Brain microvascular endothelial cell (primary cell): ENCODE measurements around the gene KCNIP4.

Source experiments
- DNase-seq: peaks from one replicate; pipeline ENCODE4 v3.0.0-alpha.2; 2020
- H3K27ac ChIP-seq: fragments of 250-450 bp; sonication (Bioruptor Pico); 2 replicates; pipeline ENCODE4 v1.5.1; 2020; ENCODE audit warnings: mild to moderate bottlenecking, moderate library complexity
- H3K27me3 ChIP-seq: fragments of 250-450 bp; sonication (Bioruptor Pico); replicated peaks from 2 replicates; pipeline ENCODE4 v1.5.1; 2020; ENCODE audit warnings: mild to moderate bottlenecking
- H3K36me3 ChIP-seq: fragments of 250-450 bp; sonication (Bioruptor Pico); replicated peaks from 2 replicates; pipeline ENCODE4 v1.5.1; 2020; ENCODE audit warnings: mild to moderate bottlenecking
- H3K4me3 ChIP-seq: 2 replicates; pipeline ENCODE4 v1.5.1; 2011; ENCODE audit warnings: low read depth, mild to moderate bottlenecking, control low read depth, low read length, moderate library complexity
- CTCF ChIP-seq: IDR thresholded peaks from 2 replicates; pipeline ENCODE4 v1.5.1; 2011; ENCODE audit warnings: low read depth, mild to moderate bottlenecking, moderate library complexity, low read length, control low read depth, inconsistent platforms; ENCODE audit errors: missing control alignments
- in situ Hi-C: cut with HindIII; loops from 2 replicates; pipeline ENCODE4 v1.10.0; 2017; ENCODE audit warnings: low sequenced_read_pairs, low pct_ligation_motif_present

The KCNIP4 gene

DNA sequence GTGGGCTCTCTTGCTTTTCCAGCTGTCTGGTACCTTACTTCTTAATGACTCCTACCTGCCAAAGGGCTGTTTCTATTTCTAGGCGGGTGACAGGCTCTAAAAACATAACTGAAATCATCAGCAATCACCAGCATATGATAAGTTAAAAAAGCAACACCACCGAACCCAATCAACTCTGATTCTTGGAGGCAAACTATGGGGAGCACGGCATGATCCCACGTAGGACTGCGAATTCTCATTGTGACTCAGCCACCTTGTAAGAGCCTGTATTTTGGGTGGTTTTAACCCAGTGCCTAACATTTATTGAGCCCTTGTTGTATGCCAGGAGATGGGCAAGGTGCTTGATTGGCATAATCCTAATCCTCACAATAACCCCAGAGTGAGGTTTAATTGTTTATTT, 1091.5 kb downstream of the KCNIP4 start:
- no peak for DNase-seq
- in situ Hi-C loops = no loop called here
- TF ChIP-seq CTCF = no peak
- Histone ChIP-seq H3K27me3 (no peaks in the 10 kb centered on the region), H3K36me3 (no peaks in the 10 kb centered on the region), H3K4me3 (no peak overlapping the region), H3K27ac (no peak overlapping the region)

GRCh38 chr4:20847124-20847747, 1101.3 kb downstream of the KCNIP4 start:
- DNase-seq = peak; percentile 1
- Histone ChIP-seq H3K27me3 (no peaks in the 10 kb centered on the region), H3K36me3 (no peaks in the 10 kb centered on the region), H3K4me3 (no peak overlapping the region), H3K27ac (no peak overlapping the region)
- in situ Hi-C loops = no loop called here
- no peak for TF ChIP-seq CTCF

DNA sequence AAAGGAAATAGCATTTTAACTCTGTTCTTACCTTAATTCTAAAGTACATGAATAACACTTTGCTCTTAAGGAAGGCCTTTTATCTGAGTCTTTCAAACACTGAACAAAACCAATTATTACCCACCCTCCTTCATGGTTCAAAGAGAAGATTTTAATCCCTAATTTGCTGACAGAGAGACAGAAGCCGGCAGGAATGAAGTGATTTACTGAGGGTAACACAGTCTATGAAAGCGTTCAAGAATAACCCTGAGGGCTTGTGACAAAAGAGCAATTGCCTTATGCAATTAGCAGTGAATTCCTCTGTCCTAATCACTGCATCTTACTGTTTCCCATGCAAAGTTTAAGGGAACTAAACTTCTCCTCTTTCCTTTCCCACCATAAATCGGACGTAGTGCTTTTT, 1104.3 kb downstream of the KCNIP4 start:
- Histone ChIP-seq H3K36me3 (no peaks in the 10 kb centered on the region), H3K27ac (no peak overlapping the region), H3K27me3 (no peaks in the 10 kb centered on the region), H3K4me3 (no peak overlapping the region)
- TF ChIP-seq CTCF = no peak
- DNase-seq = no peak
- in situ Hi-C loops = no loop called here

GRCh38 chr4:20840648-20841190, 1107.9 kb downstream of the KCNIP4 start:
- no peaks in the 10 kb centered on the region for H3K36me3 ChIP-seq
- H3K27me3 ChIP-seq = no peaks in the 10 kb centered on the region
- DNase-seq = peak; percentile 65
- in situ Hi-C loops = no loop called here
- no peak overlapping the region for H3K4me3 ChIP-seq
- peak overlapping the region; percentile 89 for H3K27ac ChIP-seq
- TF ChIP-seq CTCF = no peak

GRCh38 chr4:20839957-20840356, 1108.6 kb downstream of the KCNIP4 start:
- DNase-seq = peak; percentile 72
- Histone ChIP-seq H3K27ac (peak overlapping the region; percentile 89), H3K4me3 (no peak overlapping the region), H3K36me3 (no peaks in the 10 kb centered on the region), H3K27me3 (no peaks in the 10 kb centered on the region)
- in situ Hi-C loops = no loop called here
- TF ChIP-seq CTCF = no peak

DNA sequence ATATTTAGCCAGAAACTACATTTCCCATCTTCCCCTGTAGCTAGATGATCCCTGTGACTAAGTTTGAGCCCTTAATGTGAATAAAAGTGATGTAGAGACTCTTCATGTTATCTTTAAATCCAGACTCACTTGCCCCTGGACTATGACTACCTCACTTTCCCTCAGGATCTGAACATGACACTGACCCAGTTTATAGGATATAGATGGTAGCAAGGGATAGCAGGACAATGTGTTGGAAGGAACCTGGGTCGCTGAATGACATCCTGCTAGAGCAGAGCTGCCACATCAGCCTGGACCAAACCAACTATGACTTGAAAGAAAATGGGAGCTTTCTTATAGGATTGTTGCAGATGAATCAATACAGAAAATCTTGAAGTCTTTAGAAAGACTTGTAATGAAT, 1110.1 kb downstream of the KCNIP4 start:
- Histone ChIP-seq H3K27me3 (no peaks in the 10 kb centered on the region), H3K4me3 (no peak overlapping the region), H3K36me3 (no peaks in the 10 kb centered on the region), H3K27ac (no peak overlapping the region)
- no peak for TF ChIP-seq CTCF
- in situ Hi-C loops = no loop called here
- DNase-seq = no peak
